Retinal pigment epithelial cell (primary cell): ENCODE measurements around the gene LAMA1.

Experiments
- DNase-seq: peaks from one replicate; pipeline ENCODE4 v3.0.0-alpha.2; 2010; ENCODE audit warnings: low read depth
- H3K4me3 ChIP-seq: 2 replicates; pipeline ENCODE4 v1.5.1; 2011; ENCODE audit warnings: mild to moderate bottlenecking, low read length, control low read depth, moderate library complexity
- TF ChIP-seq, protein P1 (sequence below): conservative IDR thresholded peaks from 2 replicates; pipeline ENCODE4 v1.5.1; 2011; ENCODE audit warnings: low read depth, low read length, control low read depth, inconsistent platforms

Gene LAMA1

GRCh38 chr18:6901286-6901926 is 216.2 kb downstream of the LAMA1 start:
- no peak overlapping the region for H3K4me3 ChIP-seq
- TF ChIP-seq, protein P1, sequence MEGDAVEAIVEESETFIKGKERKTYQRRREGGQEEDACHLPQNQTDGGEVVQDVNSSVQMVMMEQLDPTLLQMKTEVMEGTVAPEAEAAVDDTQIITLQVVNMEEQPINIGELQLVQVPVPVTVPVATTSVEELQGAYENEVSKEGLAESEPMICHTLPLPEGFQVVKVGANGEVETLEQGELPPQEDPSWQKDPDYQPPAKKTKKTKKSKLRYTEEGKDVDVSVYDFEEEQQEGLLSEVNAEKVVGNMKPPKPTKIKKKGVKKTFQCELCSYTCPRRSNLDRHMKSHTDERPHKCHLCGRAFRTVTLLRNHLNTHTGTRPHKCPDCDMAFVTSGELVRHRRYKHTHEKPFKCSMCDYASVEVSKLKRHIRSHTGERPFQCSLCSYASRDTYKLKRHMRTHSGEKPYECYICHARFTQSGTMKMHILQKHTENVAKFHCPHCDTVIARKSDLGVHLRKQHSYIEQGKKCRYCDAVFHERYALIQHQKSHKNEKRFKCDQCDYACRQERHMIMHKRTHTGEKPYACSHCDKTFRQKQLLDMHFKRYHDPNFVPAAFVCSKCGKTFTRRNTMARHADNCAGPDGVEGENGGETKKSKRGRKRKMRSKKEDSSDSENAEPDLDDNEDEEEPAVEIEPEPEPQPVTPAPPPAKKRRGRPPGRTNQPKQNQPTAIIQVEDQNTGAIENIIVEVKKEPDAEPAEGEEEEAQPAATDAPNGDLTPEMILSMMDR, result no peak
- DNase-seq, result no peak

DNA sequence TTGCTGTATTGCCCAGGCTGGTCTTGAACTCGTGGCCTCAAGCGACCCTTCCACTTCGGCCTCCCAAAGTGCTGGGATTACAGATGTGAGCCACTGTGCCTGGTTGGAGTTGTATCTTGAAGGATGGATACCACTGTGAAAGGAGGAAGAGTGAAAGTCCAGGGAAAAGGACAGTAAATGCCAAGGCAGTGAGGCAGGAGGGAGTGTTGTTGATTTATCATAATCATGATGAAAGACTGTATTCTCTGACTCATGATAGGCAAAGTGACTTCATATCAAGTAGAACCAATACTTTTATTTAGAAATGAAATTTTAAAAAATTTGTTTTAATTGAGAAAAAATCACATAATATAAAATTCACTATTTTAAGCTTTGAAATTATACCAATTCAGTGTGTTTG is 225.8 kb downstream of the LAMA1 start:
- DNase-seq, result no peak
- TF ChIP-seq, protein P1, result no peak
- no peak overlapping the region for H3K4me3 ChIP-seq
